Measurements from ENCODE around the gene USP13.

DNA sequence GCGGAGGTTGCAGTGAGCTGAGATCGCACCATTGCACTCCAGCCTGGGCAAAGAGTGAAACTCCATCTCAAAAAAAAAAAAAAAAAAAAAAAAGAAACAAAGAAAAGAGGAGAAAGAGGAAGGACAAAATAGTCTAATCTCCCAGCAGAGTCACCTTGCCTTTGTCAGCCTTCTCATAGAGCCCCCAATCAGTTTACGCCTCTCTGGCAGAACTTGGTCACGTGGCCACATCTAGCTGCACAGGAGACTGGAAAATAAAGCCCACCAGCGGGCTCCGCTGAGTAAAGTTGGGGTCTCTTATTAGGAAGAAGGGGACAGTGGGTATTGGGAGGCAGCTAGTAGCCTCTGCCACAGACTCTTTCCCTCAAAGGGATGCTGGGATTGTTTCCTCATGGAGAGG is 41.9 kb downstream of the USP13 start:
- TF ChIP-seq ZZZ3 (CRISPR knock-in tag; IDR thresholded peaks at IDR 0.05; ENCODE audit: borderline replicate concordance) (no peak), RARA (CRISPR knock-in tag; IDR thresholded peaks at IDR 0.05) (no peak), ZNF143 (CRISPR knock-in tag; IDR thresholded peaks at IDR 0.05) (no peak), KLF9 (CRISPR knock-in tag; IDR thresholded peaks at IDR 0.05; ENCODE audit: low read depth) (no peak), SP2 (CRISPR knock-in tag; IDR thresholded peaks at IDR 0.05) (no peak)
- TF ChIP-seq, protein P1, sequence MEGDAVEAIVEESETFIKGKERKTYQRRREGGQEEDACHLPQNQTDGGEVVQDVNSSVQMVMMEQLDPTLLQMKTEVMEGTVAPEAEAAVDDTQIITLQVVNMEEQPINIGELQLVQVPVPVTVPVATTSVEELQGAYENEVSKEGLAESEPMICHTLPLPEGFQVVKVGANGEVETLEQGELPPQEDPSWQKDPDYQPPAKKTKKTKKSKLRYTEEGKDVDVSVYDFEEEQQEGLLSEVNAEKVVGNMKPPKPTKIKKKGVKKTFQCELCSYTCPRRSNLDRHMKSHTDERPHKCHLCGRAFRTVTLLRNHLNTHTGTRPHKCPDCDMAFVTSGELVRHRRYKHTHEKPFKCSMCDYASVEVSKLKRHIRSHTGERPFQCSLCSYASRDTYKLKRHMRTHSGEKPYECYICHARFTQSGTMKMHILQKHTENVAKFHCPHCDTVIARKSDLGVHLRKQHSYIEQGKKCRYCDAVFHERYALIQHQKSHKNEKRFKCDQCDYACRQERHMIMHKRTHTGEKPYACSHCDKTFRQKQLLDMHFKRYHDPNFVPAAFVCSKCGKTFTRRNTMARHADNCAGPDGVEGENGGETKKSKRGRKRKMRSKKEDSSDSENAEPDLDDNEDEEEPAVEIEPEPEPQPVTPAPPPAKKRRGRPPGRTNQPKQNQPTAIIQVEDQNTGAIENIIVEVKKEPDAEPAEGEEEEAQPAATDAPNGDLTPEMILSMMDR (CRISPR knock-in tag; IDR thresholded peaks at IDR 0.05) = no peak

Data from HepG2 (cell line).